IPS-11a (cell line): ENCODE results near the gene B4GALNT3.
"Not testable (repeated sequence)": the region's sequence is repeated elsewhere in the genome, so short reads cannot be mapped to it uniquely, and the experiment has no call there.

Source experiments
- H3K4me3 ChIP-seq: one replicate; pipeline ENCODE4 v1.5.1; 2013; ENCODE audit warnings: low read depth, low read length, control low read depth

The B4GALNT3 gene

GRCh38 chr12:572532-572899 lies 112.8 kb downstream of the B4GALNT3 start:
- H3K4me3 ChIP-seq: no peak overlapping the region

GRCh38 chr12:573232-573631 lies 113.5 kb downstream of the B4GALNT3 start:
- H3K4me3 ChIP-seq: no peak overlapping the region

GRCh38 chr12:574475-575128 lies 114.9 kb downstream of the B4GALNT3 start:
- H3K4me3 ChIP-seq: no peak overlapping the region

GRCh38 chr12:575129-575502 lies 115.4 kb downstream of the B4GALNT3 start:
- H3K4me3 ChIP-seq: no peak overlapping the region

- H3K4me3 ChIP-seq: no peak overlapping the region
Observed at GRCh38 chr12:575948-576614, 116.3 kb downstream of the B4GALNT3 start.

GRCh38 chr12:576615-577110 lies 116.9 kb downstream of the B4GALNT3 start:
- no peak overlapping the region for H3K4me3 ChIP-seq

GRCh38 chr12:577994-578747 lies 118.4 kb downstream of the B4GALNT3 start:
- H3K4me3 ChIP-seq: not testable (repeated sequence)

- no peak overlapping the region for H3K4me3 ChIP-seq
Observed at GRCh38 chr12:578748-579419, 119.1 kb downstream of the B4GALNT3 start.

- H3K4me3 ChIP-seq: no peak overlapping the region
Observed at GRCh38 chr12:579420-580110, 119.8 kb downstream of the B4GALNT3 start.

GRCh38 chr12:580813-581212 lies 121.1 kb downstream of the B4GALNT3 start:
- H3K4me3 ChIP-seq: no peak overlapping the region

- no peak overlapping the region for H3K4me3 ChIP-seq
Observed at GRCh38 chr12:581321-581720, 121.6 kb downstream of the B4GALNT3 start.

- H3K4me3 ChIP-seq: no peak overlapping the region
Observed at GRCh38 chr12:581746-582145, 122.0 kb downstream of the B4GALNT3 start.

- H3K4me3 ChIP-seq: no peak overlapping the region
Observed at GRCh38 chr12:583251-583869, 123.6 kb downstream of the B4GALNT3 start.

- no peak overlapping the region for H3K4me3 ChIP-seq
Observed at GRCh38 chr12:585062-586061, 125.6 kb downstream of the B4GALNT3 start.

- H3K4me3 ChIP-seq: no peak overlapping the region
Observed at GRCh38 chr12:586318-587071, 126.8 kb downstream of the B4GALNT3 start.

- no peak overlapping the region for H3K4me3 ChIP-seq
Observed at GRCh38 chr12:587132-588023, 127.6 kb downstream of the B4GALNT3 start.

- H3K4me3 ChIP-seq: no peak overlapping the region
Observed at GRCh38 chr12:588024-588322, 128.2 kb downstream of the B4GALNT3 start.

GRCh38 chr12:588646-589045 lies 128.9 kb downstream of the B4GALNT3 start:
- no peak overlapping the region for H3K4me3 ChIP-seq
